ENCODE measurements around the gene GARIN5B.

The GARIN5B gene

DNA sequence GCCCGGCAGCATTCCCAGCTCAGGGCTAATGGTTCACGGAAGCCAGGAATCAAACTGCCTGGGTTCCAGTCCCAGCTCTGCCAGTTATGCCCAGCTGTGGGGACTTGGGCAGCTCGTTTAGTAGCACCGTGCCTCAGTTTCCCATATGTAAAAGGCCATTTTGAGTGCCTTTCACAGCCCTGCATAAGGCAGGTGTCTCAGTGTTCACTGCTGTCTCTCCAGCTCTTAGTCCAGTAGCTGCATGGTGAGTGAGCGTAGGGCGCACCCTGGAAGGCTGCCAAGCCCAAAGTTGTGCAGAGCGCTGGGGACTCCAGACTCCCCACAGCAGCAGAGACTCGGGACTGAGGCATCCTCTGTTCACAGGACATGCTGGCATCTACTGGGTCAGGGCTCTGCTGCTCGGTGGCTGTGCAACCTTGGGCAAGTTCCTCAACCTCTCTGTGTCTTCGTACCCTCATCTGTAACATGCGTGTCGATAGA, 28.2 kb upstream of the GARIN5B start:
- Histone ChIP-seq H3K27me3 (ENCODE audit: control insufficient read depth, insufficient read depth, low read length) (no peaks in the 10 kb centered on the region), H2AFZ (no peak overlapping the region), H3K4me3 (ENCODE audit: low read depth, low read length) (no peak overlapping the region), H3K9me3 (ENCODE audit: control insufficient read depth, low read length) (no peaks in the 10 kb centered on the region), H3K4me1 (peaks cover 14% of the 10 kb centered on the region), H3K36me3 (ENCODE audit: control insufficient read depth, insufficient read depth, low read length) (no peaks in the 10 kb centered on the region), H3K79me2 (peaks cover 28% of the 10 kb centered on the region), H3K27ac (no peak overlapping the region), H3K4me2 (ENCODE audit: low read length) (no peak overlapping the region), H3K9ac (no peak overlapping the region)
- TF ChIP-seq, protein P1, sequence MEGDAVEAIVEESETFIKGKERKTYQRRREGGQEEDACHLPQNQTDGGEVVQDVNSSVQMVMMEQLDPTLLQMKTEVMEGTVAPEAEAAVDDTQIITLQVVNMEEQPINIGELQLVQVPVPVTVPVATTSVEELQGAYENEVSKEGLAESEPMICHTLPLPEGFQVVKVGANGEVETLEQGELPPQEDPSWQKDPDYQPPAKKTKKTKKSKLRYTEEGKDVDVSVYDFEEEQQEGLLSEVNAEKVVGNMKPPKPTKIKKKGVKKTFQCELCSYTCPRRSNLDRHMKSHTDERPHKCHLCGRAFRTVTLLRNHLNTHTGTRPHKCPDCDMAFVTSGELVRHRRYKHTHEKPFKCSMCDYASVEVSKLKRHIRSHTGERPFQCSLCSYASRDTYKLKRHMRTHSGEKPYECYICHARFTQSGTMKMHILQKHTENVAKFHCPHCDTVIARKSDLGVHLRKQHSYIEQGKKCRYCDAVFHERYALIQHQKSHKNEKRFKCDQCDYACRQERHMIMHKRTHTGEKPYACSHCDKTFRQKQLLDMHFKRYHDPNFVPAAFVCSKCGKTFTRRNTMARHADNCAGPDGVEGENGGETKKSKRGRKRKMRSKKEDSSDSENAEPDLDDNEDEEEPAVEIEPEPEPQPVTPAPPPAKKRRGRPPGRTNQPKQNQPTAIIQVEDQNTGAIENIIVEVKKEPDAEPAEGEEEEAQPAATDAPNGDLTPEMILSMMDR (IDR thresholded peaks at IDR 0.05): no peak

DNA sequence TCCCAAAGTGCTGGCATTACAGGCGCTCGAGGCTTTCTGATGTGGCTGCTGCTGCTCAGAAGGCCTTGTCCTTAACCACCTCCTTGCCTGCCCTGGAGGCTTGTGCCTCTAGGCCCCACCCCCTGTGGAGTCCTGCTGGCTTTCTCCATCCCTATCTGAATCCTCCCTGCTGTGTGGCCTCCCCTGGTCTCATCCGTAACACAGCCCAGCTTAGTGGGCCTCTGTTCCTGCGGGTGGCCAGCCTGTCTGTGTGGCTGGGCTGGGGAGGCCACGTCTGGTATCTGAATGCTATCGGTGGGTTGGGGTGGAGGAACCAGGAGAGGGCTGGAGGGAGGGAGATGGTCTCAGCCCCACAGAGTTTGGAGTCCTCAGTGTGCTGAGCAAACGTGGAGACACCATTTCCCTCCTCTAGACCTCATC, 27.4 kb upstream of the GARIN5B start:
- no peaks in the 10 kb centered on the region for H3K27me3 ChIP-seq (ENCODE audit: control insufficient read depth, insufficient read depth, low read length)
- no peak overlapping the region for H3K27ac ChIP-seq
- no peak overlapping the region for H3K4me2 ChIP-seq (ENCODE audit: low read length)
- H2AFZ ChIP-seq: no peak overlapping the region
- no peaks in the 10 kb centered on the region for H3K36me3 ChIP-seq (ENCODE audit: control insufficient read depth, insufficient read depth, low read length)
- H3K79me2 ChIP-seq: peaks cover 32% of the 10 kb centered on the region
- H3K9ac ChIP-seq: no peak overlapping the region
- no peak overlapping the region for H3K4me3 ChIP-seq (ENCODE audit: low read depth, low read length)
- no peaks in the 10 kb centered on the region for H3K9me3 ChIP-seq (ENCODE audit: control insufficient read depth, low read length)
- TF ChIP-seq, protein P1 (IDR thresholded peaks at IDR 0.05): no peak
- peaks cover 14% of the 10 kb centered on the region for H3K4me1 ChIP-seq

DNA sequence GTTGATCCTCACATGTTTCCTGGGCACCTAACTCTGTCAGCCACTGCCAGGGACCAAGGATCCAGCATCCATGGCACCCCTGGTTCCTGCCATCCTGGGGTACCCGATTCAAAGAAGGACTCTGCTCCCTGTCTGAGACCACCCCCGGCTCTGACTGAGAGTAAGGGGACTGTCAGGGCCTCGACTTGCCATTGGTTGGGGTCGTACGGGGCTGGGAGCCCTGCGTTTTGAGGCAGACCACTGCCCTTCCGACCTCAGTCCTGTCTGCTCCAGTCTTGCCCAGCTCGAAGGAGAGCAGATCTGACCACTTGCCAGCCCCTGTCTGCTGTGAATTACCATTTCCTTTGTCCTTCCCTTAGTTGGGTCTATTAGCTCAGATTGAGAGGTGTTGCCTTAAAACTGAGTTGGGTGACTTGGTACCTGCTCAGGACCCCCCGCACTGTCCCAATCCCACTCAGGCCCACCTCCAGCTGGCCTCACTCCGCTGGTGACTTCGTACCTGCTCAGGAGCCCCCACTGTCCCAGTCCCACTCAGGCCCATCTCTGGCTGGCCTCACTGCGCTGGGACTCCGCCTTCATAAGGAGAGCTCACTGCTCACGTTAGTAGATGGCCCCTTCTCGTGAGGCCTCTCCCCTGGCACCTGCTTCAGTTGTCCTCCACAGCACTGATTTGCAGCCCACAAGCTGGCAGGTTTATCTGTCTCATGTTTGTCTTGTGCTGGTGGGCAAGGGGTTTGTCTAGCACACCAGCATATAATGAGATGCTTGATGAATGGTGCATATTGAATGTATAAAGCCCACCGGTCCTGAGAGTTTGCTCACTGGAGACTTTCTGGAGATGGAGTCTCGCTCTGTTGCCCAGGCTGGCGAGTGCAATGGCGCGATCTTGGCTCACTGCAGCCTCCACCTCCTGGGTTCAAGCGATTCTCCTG, 26.6 kb upstream of the GARIN5B start:
- Histone ChIP-seq H3K36me3 (ENCODE audit: control insufficient read depth, insufficient read depth, low read length) (no peaks in the 10 kb centered on the region), H3K9me3 (ENCODE audit: control insufficient read depth, low read length) (no peaks in the 10 kb centered on the region), H3K9ac (no peak overlapping the region), H3K4me3 (ENCODE audit: low read depth, low read length) (no peak overlapping the region), H3K79me2 (peaks cover 32% of the 10 kb centered on the region), H3K4me2 (ENCODE audit: low read length) (no peak overlapping the region), H3K4me1 (peaks cover 19% of the 10 kb centered on the region), H3K27me3 (ENCODE audit: control insufficient read depth, insufficient read depth, low read length) (no peaks in the 10 kb centered on the region), H3K27ac (no peak overlapping the region), H2AFZ (no peak overlapping the region)
- TF ChIP-seq, protein P1 (IDR thresholded peaks at IDR 0.05): no peak

DNA sequence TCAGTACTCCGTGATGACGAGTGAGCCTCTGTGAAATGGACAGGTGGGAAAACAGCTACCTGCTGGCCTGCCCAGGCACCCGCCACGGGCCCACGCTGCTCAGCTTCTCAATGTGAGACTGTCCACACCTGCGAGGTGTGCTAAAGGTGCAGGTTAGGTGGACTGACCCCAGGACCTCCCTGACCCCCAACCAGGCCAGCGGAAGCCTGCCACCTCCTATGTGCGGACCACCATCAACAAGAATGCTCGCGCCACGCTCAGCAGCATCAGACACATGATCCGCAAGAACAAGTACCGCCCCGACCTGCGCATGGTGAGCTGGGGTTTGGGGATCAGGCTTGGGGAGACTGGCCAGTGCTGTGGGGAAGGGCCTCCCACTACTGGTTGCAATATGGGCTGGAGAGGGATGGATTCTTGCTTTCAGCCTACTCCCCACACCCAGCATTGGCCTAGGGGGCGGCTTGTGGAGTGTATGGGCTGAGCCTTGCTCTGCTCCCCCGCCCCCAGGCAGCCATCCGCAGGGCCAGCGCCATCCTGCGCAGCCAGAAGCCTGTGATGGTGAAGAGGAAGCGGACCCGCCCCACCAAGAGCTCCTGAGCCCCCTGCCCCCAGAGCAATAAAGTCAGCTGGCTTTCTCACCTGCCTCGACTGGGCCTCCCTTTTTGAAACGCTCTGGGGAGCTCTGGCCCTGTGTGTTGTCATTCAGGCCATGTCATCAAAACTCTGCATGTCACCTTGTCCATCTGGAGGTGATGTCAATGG, 24.9 kb upstream of the GARIN5B start:
- no peaks in the 10 kb centered on the region for H3K27me3 ChIP-seq (ENCODE audit: control insufficient read depth, insufficient read depth, low read length)
- no peak overlapping the region for H3K9ac ChIP-seq
- no peak overlapping the region for H2AFZ ChIP-seq
- TF ChIP-seq, protein P1 (IDR thresholded peaks at IDR 0.05): no peak
- peaks cover 32% of the 10 kb centered on the region for H3K79me2 ChIP-seq
- H3K4me3 ChIP-seq (ENCODE audit: low read depth, low read length): no peak overlapping the region
- peak overlapping the region; percentile 14 for H3K4me2 ChIP-seq (ENCODE audit: low read length)
- H3K36me3 ChIP-seq (ENCODE audit: control insufficient read depth, insufficient read depth, low read length): no peaks in the 10 kb centered on the region
- H3K27ac ChIP-seq: no peak overlapping the region
- H3K9me3 ChIP-seq (ENCODE audit: control insufficient read depth, low read length): no peaks in the 10 kb centered on the region
- H3K4me1 ChIP-seq: peaks cover 20% of the 10 kb centered on the region
